Neuronal stem cell (in vitro differentiated cells): Measurements from ENCODE around the gene RAX2.

ENCODE experiments used
- DNase-seq: peaks from one replicate; pipeline ENCODE4 v3.0.0-alpha.2; 2013; ENCODE audit warnings: low spot score
- H2AFZ ChIP-seq: one replicate; pipeline ENCODE4 v1.6.1; 2013; ENCODE audit warnings: mild to moderate bottlenecking, low read length, inconsistent platforms
- H2AK5ac ChIP-seq: 2 replicates; pipeline ENCODE4 v1.6.1; 2013; ENCODE audit warnings: low read depth, mild to moderate bottlenecking, inconsistent platforms, low read length, moderate library complexity, mixed read lengths
- H2BK120ac ChIP-seq: 2 replicates; pipeline ENCODE4 v1.6.1; 2013; ENCODE audit warnings: low read depth, mild to moderate bottlenecking, inconsistent platforms, low read length, moderate library complexity, mixed read lengths
- H2BK12ac ChIP-seq: one replicate; pipeline ENCODE4 v1.6.1; 2013; ENCODE audit warnings: low read length, inconsistent platforms
- H2BK15ac ChIP-seq: 2 replicates; pipeline ENCODE4 v1.6.1; 2013; ENCODE audit warnings: mild to moderate bottlenecking, low read length, inconsistent platforms, mixed read lengths
- H2BK5ac ChIP-seq: one replicate; pipeline ENCODE4 v1.6.1; 2013; ENCODE audit warnings: inconsistent platforms, mild to moderate bottlenecking, low read length, moderate library complexity
- H3K14ac ChIP-seq: one replicate; pipeline ENCODE4 v1.6.1; 2013; ENCODE audit warnings: low read length, inconsistent platforms
- H3K18ac ChIP-seq: 2 replicates; pipeline ENCODE4 v1.6.1; 2013; ENCODE audit warnings: low read length, inconsistent platforms
- H3K23ac ChIP-seq: 2 replicates; pipeline ENCODE4 v1.6.1; 2013; ENCODE audit warnings: low read depth, mild to moderate bottlenecking, mixed read lengths, low read length, inconsistent platforms; ENCODE audit not compliant: poor library complexity
- H3K27ac ChIP-seq: replicated peaks from 3 replicates; pipeline ENCODE4 v1.5.1; 2013; ENCODE audit warnings: low read length, inconsistent platforms
- H3K27me3 ChIP-seq, 3 experiments: 2 replicates each; pipeline ENCODE4 v1.6.1; 2013; ENCODE audit warnings: low read length in 3 of 3, mild to moderate bottlenecking in 2 of 3, inconsistent platforms in 1 of 3, low read depth in 1 of 3, mixed read lengths in 1 of 3, moderate library complexity in 1 of 3; ENCODE audit not compliant: control insufficient read depth in 3 of 3, insufficient read depth in 3 of 3
- H3K36me3 ChIP-seq, 2 donors: replicated peaks in 1 of 2; 2 replicates each; pipeline ENCODE4 v1.6.1; 2013; ENCODE audit warnings: low read length in 2 of 2; ENCODE audit not compliant: control insufficient read depth in 2 of 2, insufficient read depth in 2 of 2
- H3K4ac ChIP-seq: 2 replicates; pipeline ENCODE4 v1.6.1; 2013; ENCODE audit warnings: inconsistent platforms, mild to moderate bottlenecking, low read length, moderate library complexity
- H3K4me1 ChIP-seq, 2 donors: 1 replicate in 1 of 2; 2 replicates in 1 of 2; pipeline ENCODE4 v1.6.1; 2013; ENCODE audit warnings: low read length in 2 of 2, low read depth in 1 of 2; ENCODE audit not compliant: control insufficient read depth in 2 of 2, insufficient read depth in 1 of 2
- H3K4me2 ChIP-seq: one replicate; pipeline ENCODE4 v1.6.1; 2013; ENCODE audit warnings: mild to moderate bottlenecking, low read length, inconsistent platforms; ENCODE audit not compliant: insufficient read depth, poor library complexity, severe bottlenecking
- H3K4me3 ChIP-seq, 2 donors: 2 replicates each; pipeline ENCODE4 v1.5.1; 2013; ENCODE audit warnings: low read length in 2 of 2, mild to moderate bottlenecking in 2 of 2, inconsistent platforms in 1 of 2, moderate library complexity in 1 of 2
- H3K79me1 ChIP-seq: one replicate; pipeline ENCODE4 v1.6.1; 2013; ENCODE audit warnings: low read depth, mild to moderate bottlenecking, inconsistent platforms, low read length, moderate library complexity
- H3K9ac ChIP-seq: one replicate; pipeline ENCODE4 v1.6.1; 2013; ENCODE audit warnings: mild to moderate bottlenecking, low read depth, low read length, inconsistent platforms; ENCODE audit not compliant: poor library complexity
- H3K9me3 ChIP-seq, 2 donors: replicated peaks in 1 of 2; 2 replicates each; pipeline versions ENCODE3 to v1.6.1; 2013; ENCODE audit warnings: low read length in 2 of 2, mild to moderate bottlenecking in 2 of 2, inconsistent platforms in 1 of 2, low read depth in 1 of 2, mixed read lengths in 1 of 2, moderate library complexity in 1 of 2; ENCODE audit not compliant: control insufficient read depth in 2 of 2, insufficient read depth in 1 of 2
- H4K8ac ChIP-seq: one replicate; pipeline ENCODE4 v1.6.1; 2013; ENCODE audit warnings: low read depth, mild to moderate bottlenecking, inconsistent platforms, low read length, moderate library complexity
- H4K91ac ChIP-seq: one replicate; pipeline ENCODE4 v1.6.1; 2013; ENCODE audit warnings: low read length, low read depth, mild to moderate bottlenecking, inconsistent platforms; ENCODE audit not compliant: poor library complexity
- WGBS, 2 donors: extraction: QIAGEN DNeasy Blood & Tissue Kit; methylation state at CpG; one replicate each; pipeline ENCODE4 v1.1.7; 2013; ENCODE audit warnings: missing lambda C conversion rate in 2 of 2, mixed read lengths in 1 of 2; ENCODE audit not compliant: insufficient read length in 2 of 2, insufficient replicate concordance in 1 of 2; ENCODE audit errors: extremely low coverage in 2 of 2; 5-methylcytosine and 5-hydroxymethylcytosine counted together

Gene RAX2

DNA sequence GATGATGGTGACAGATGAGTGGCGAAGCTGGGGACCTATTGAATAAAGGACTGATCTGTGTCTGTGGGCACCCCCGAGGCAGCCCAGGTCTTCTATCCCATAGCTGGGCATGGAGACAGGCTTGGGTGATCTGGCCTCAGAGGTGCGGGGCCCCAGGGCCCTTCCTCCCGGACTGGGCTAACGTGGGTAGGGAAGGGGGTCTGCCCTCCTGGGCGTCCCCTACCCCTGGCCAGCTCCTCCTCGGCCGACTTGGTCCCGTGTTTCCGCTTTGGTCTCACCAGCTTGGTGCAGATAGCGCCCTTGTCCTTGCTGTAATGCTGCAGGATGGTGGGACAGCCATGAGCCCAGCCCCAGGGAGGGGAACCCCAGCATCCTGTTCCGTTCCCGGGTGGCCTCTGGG lies 10.9 kb upstream of the RAX2 start:
- H3K27ac ChIP-seq, result no peak overlapping the region
- peaks cover 2 to 6% of the 10 kb centered on the region in 2 donors for H3K4me1 ChIP-seq
- H3K4ac ChIP-seq, result no peak overlapping the region
- no peak overlapping the region for H4K8ac ChIP-seq
- no peaks in the 10 kb centered on the region for H3K79me1 ChIP-seq
- H3K9me3 ChIP-seq, result peaks cover 16 to 22% of the 10 kb centered on the region in 2 donors
- no peak overlapping the region for H3K23ac ChIP-seq
- no peak overlapping the region for H2BK120ac ChIP-seq
- H2BK15ac ChIP-seq, result no peak overlapping the region
- H3K27me3 ChIP-seq, result peaks cover 8 to 41% (median 34%) of the 10 kb centered on the region in 3 experiments
- H4K91ac ChIP-seq, result no peak overlapping the region
- no peak overlapping the region for H2BK5ac ChIP-seq
- no peak for DNase-seq
- no peak overlapping the region for H3K4me2 ChIP-seq
- no peak overlapping the region for H3K9ac ChIP-seq
- H2AFZ ChIP-seq, result no peak overlapping the region
- H2BK12ac ChIP-seq, result no peak overlapping the region
- no peak overlapping the region for H3K4me3 ChIP-seq
- H3K36me3 ChIP-seq, result no peaks in the 10 kb centered on the region
- no peak overlapping the region for H3K14ac ChIP-seq
- no peak overlapping the region for H2AK5ac ChIP-seq
- no peak overlapping the region for H3K18ac ChIP-seq
- no CpG with 5 or more reads among the region's 13 CpGs for WGBS, 2 donors

DNA sequence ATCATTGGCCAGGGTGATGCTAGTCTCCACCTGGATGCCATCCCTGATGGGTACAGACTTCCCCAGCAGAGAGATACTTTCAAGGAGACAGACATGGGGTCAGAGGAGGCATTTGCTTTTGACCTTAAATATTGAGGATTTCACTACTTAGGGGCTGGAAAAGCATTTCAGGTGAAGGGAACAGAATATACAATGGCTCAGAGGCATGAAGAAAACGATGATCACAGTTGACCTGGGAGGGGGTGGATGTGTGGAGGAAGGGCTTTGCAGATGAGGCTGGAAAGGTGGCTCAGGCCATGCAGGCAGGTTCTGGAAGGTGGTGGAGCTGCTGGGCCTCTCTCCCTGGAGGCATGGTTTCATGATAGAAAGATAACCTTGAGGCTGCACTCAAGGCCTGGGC lies 10.3 kb upstream of the RAX2 start:
- no peak overlapping the region for H3K4me3 ChIP-seq
- H4K91ac ChIP-seq, result no peak overlapping the region
- no peak overlapping the region for H2AFZ ChIP-seq
- no peaks in the 10 kb centered on the region for H3K36me3 ChIP-seq
- no peak for DNase-seq
- no peak overlapping the region for H3K27ac ChIP-seq
- H3K9me3 ChIP-seq, result peaks cover 16 to 22% of the 10 kb centered on the region in 2 donors
- no peak overlapping the region for H2BK15ac ChIP-seq
- H2BK12ac ChIP-seq, result no peak overlapping the region
- no peak overlapping the region for H3K4me2 ChIP-seq
- peaks cover 2 to 6% of the 10 kb centered on the region in 2 donors for H3K4me1 ChIP-seq
- H2BK120ac ChIP-seq, result no peak overlapping the region
- no peak overlapping the region for H3K9ac ChIP-seq
- no peak overlapping the region for H2BK5ac ChIP-seq
- H3K79me1 ChIP-seq, result no peaks in the 10 kb centered on the region
- no peak overlapping the region for H2AK5ac ChIP-seq
- H3K4ac ChIP-seq, result no peak overlapping the region
- no peak overlapping the region for H3K14ac ChIP-seq
- peaks cover 8 to 38% (median 34%) of the 10 kb centered on the region in 3 experiments for H3K27me3 ChIP-seq
- H4K8ac ChIP-seq, result no peak overlapping the region
- no CpG with 5 or more reads among the region's 1 CpG for WGBS, 2 donors
- no peak overlapping the region for H3K23ac ChIP-seq
- no peak overlapping the region for H3K18ac ChIP-seq

DNA sequence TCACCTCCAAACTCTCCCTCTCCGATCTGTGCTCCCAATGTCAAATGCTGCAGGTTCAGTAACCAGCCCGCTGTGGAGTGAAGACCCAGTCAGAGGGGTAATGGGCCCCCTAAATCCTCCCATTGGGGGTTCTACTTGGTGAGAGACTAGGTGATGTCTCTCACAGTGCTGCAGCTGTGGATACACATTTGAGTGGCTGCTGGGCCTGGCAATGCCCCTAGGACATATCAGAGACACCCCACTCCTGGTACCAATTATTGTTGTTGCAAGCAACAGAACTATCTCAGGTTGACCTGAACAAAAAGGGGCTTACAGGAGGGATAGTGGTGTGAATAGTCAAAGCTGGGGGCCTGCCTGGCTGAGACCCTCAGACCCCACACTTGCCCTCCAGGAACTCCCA lies 9.6 kb upstream of the RAX2 start:
- H3K4ac ChIP-seq, result no peak overlapping the region
- H4K8ac ChIP-seq, result no peak overlapping the region
- no peak overlapping the region for H2BK120ac ChIP-seq

DNA sequence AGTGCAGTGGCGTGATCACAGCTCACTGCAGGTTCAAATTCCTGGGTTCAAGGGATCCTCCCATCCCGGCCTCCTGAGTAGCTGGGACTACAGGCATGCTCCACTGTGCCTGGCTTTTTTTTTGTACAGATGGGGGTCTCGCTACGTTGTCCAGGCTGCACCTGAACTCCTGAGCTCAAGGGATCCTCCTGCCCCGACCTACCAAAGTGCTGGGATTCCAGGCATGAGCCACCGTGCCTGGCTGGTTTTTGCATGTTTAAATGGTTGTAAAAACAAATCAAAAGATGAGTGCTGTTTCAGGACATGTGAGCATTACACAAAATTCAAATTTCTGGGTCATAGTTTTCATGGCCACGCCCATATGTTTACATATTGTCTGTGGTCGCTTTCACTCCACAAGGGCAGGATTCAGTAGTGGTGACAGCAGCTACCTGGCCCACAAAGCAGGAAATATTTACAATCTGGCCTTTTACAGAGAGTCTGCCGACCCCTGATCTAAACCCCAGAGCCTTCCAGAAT lies 8.8 kb upstream of the RAX2 start:
- H3K79me1 ChIP-seq, result no peaks in the 10 kb centered on the region
- H2BK12ac ChIP-seq, result no peak overlapping the region
- no peak overlapping the region for H3K23ac ChIP-seq
- no peak overlapping the region for H2BK5ac ChIP-seq
- no peak overlapping the region for H2AK5ac ChIP-seq
- no peaks in the 10 kb centered on the region for H3K36me3 ChIP-seq
- H2AFZ ChIP-seq, result no peak overlapping the region
- H3K4me3 ChIP-seq, result no peak overlapping the region
- WGBS, 2 donors, result no CpG with 5 or more reads among the region's 9 CpGs
- H3K9me3 ChIP-seq, result peaks cover 16 to 22% of the 10 kb centered on the region in 2 donors
- no peak overlapping the region for H2BK15ac ChIP-seq
- H3K18ac ChIP-seq, result no peak overlapping the region
- no peak overlapping the region for H4K91ac ChIP-seq
- H4K8ac ChIP-seq, result no peak overlapping the region
- no peak overlapping the region for H3K14ac ChIP-seq
- no peak overlapping the region for H3K9ac ChIP-seq
- H3K4me1 ChIP-seq, result peaks cover 2 to 6% of the 10 kb centered on the region in 2 donors
- H3K4me2 ChIP-seq, result no peak overlapping the region
- H2BK120ac ChIP-seq, result no peak overlapping the region
- H3K27ac ChIP-seq, result no peak overlapping the region
- peaks cover 6 to 25% (median 24%) of the 10 kb centered on the region in 3 experiments for H3K27me3 ChIP-seq
- no peak for DNase-seq
- no peak overlapping the region for H3K4ac ChIP-seq

More for the DNA sequence above, 9.6 kb upstream of the RAX2 start:
- no peak overlapping the region for H3K14ac ChIP-seq
- H2AK5ac ChIP-seq, result no peak overlapping the region
- H2BK5ac ChIP-seq, result no peak overlapping the region
- no peak overlapping the region for H3K23ac ChIP-seq
- no peak overlapping the region for H2AFZ ChIP-seq
- no peak overlapping the region for H2BK12ac ChIP-seq
- no peaks in the 10 kb centered on the region for H3K36me3 ChIP-seq
- H3K4me1 ChIP-seq, result peaks cover 2 to 6% of the 10 kb centered on the region in 2 donors
- DNase-seq, result no peak
- no CpG with 5 or more reads among the region's 2 CpGs for WGBS, 2 donors
- no peak overlapping the region for H3K27ac ChIP-seq
- no peaks in the 10 kb centered on the region for H3K79me1 ChIP-seq
- no peak overlapping the region for H3K4me3 ChIP-seq
- H3K27me3 ChIP-seq, result peaks cover 8 to 31% (median 31%) of the 10 kb centered on the region in 3 experiments
- H2BK15ac ChIP-seq, result no peak overlapping the region
- H4K91ac ChIP-seq, result no peak overlapping the region
- no peak overlapping the region for H3K18ac ChIP-seq
- H3K4me2 ChIP-seq, result no peak overlapping the region
- peaks cover 16 to 22% of the 10 kb centered on the region in 2 donors for H3K9me3 ChIP-seq
- no peak overlapping the region for H3K9ac ChIP-seq
